Cerebellar nuclear complex (tissue), 1 donor: ENCODE measurements around the gene FDX2.
"Not testable (repeated sequence)": the region's sequence is repeated elsewhere in the genome, so short reads cannot be mapped to it uniquely, and the experiment has no call there.

Experiments used
- DNase-seq, 2 experiments: peaks; one replicate each; lab custom pipeline; 2025; lab: John Stamatoyannopoulos, UW

Gene FDX2

GRCh38 chr19:10284065-10284959 lies 31.5 kb downstream of the FDX2 start:
- DNase-seq, result no peak

DNA sequence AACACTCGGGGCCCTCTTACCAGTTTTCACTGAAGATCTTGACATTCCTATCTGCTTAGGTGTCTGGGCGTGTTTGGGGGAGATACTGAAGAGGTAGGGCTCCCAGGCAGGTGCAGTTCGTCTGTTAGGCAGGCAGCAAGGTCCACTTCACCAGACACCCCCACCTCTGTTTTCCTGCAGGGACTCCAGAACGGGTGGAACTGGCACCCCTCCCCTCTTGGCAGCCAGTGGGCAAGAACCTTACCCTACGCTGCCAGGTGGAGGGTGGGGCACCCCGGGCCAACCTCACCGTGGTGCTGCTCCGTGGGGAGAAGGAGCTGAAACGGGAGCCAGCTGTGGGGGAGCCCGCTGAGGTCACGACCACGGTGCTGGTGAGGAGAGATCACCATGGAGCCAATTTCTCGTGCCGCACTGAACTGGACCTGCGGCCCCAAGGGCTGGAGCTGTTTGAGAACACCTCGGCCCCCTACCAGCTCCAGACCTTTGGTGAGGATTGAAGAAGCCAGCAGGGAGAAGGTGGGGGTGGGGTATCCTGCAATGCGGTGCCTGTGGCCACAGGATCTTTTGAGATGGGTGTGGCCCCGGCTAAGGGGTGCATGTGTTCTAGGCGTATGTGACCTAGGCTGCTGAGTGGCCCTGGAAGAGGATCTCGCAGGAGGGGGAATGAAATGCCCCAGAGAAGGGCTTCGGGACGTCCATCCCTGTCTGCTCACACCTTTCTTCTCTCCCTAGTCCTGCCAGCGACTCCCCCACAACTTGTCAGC lies 32.3 kb downstream of the FDX2 start:
- DNase-seq, result no peak

DNA sequence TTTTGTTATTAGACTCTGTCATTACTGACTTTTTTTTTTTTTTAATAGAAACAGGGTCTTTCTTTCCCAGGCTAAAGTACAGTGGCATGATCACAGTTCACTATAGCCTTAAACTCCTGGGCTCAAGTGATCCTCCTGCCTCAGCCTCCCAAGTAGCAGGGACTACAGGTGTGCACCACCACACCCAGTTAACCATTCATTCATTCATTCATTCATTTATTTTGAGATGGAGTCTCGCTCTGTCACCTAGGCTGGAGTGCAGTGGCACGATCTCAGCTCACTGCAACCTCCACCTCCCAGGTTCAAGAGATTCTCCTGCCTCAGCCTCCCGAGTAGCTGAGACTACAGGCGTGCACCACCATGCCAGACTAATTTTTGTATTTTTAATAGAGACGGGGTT lies 33.8 kb downstream of the FDX2 start:
- DNase-seq, result not testable (repeated sequence)

DNA sequence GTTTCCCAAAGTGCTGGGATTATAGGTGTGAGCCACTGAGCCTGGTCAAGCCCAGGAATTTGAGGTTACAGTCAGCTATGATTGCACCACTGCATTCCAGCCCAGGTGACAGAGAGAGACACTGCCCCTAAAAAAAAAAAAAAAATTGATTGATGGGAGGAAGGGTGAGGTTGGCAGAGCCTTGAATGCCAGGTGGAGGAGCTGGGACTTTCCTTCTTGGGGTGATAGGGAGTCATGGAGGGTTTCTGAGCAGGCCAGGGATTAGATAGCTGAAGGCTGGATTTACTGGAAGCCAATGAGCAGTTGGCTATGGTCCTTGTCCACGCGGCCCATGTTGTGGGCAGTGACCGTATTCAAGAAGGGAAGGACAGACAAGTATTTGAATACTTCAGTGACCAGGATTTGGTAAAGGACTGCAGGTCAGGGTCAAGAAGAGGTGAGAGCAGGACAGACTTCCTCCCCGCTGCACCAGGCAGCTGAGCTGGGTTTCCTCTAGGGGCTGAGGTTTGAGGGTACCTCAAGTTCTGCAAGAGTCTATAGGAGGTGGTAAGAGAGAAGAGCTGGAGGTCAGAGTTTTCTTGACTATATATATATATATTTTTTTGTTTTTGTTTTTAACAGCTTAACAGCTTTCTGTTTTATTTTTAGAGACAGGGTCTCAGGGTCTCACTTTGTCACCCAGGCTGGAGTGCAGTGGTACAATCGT lies 35.9 kb downstream of the FDX2 start:
- DNase-seq, result no peak

DNA sequence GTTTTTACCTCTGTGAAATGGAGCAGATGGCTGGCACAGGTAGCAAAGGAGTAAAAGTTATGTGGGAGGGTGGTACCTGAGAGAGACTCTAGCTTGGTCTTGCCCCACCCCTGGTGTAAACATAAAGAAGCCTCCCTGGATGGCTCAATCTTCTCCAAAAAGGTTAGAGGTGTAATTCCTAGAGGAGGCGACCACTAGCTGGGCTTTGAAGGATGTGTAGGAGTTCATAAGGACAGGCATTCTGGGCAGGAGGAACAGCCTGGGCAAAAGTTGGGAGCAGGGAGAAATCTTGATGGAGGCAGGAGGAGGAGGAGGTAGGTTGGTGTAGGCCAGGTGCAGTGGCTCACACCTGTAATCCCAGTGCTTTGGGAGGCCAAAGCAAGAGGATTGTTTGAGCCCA lies 36.9 kb downstream of the FDX2 start:
- DNase-seq, result no peak

- no peak for DNase-seq
These were observed 37.8 kb downstream of the FDX2 start for GRCh38 chr19:10277795-10278589.

DNA sequence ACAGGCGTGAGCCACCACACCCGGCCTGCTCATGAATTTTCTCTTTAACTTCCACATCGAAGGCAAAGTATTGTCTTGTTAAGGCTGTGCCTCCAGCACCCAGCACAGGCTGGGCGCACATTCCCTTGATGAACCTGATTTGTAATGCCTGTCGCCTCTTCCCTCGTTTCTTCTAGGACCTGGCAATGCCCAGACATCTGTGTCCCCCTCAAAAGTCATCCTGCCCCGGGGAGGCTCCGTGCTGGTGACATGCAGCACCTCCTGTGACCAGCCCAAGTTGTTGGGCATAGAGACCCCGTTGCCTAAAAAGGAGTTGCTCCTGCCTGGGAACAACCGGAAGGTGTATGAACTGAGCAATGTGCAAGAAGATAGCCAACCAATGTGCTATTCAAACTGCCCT lies 41.2 kb downstream of the FDX2 start:
- no peak for DNase-seq

DNA sequence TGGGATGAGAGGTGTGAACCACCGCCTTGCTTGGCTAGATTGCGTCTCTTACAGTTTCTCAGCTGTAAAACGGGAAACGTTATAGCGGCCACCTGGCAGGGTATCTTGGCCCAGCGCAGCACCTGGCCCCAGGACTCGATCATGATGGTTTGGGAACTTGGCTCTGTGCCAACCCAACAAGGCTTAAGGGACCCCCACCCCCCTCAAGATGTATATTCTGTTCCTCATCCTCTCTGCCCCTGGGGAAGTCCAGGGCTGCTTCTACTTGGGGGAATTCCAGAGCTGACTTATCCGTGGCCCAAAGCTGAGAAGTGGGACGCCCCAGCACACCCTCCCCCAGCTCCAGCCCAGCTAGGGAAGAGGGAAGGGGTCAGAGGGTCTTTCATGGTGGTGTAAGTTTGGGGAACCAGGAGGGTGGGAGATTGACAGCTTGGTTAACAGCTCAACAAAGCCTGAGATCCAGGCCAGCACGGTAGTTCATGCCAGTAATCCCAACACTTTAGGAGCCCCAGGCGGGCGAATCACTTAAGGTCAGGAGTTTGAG lies 44.2 kb downstream of the FDX2 start:
- no peak for DNase-seq

DNA sequence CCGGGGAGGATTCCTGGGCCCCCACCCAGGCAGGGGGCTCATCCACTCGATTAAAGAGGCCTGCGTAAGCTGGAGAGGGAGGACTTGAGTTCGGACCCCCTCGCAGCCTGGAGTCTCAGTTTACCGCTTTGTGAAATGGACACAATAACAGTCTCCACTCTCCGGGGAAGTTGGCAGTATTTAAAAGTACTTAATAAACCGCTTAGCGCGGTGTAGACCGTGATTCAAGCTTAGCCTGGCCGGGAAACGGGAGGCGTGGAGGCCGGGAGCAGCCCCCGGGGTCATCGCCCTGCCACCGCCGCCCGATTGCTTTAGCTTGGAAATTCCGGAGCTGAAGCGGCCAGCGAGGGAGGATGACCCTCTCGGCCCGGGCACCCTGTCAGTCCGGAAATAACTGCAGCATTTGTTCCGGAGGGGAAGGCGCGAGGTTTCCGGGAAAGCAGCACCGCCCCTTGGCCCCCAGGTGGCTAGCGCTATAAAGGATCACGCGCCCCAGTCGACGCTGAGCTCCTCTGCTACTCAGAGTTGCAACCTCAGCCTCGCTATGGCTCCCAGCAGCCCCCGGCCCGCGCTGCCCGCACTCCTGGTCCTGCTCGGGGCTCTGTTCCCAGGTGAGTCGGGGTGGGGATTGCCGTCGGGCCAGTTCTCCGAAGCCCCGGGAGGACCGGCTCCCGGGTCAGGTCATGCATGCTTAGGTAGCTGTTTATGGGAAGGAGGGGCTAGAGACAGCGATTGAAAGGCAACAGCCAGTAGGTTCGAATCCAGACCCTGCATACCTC lies 45.0 kb downstream of the FDX2 start, which contains the start of gene ICAM1:
Gene ICAM1, plus strand, starts transcription at position 505 of the 779 bp plus-strand sequence. Its CDS starts 40 bp downstream, at position 545.
- no peak for DNase-seq

- no peak for DNase-seq
These were observed 45.6 kb downstream of the FDX2 start for GRCh38 chr19:10270180-10270615.

- no peak for DNase-seq
These were observed 46.3 kb downstream of the FDX2 start for GRCh38 chr19:10269333-10270179.

GRCh38 chr19:10268071-10268470 lies 47.7 kb downstream of the FDX2 start:
- DNase-seq, result no peak

DNA sequence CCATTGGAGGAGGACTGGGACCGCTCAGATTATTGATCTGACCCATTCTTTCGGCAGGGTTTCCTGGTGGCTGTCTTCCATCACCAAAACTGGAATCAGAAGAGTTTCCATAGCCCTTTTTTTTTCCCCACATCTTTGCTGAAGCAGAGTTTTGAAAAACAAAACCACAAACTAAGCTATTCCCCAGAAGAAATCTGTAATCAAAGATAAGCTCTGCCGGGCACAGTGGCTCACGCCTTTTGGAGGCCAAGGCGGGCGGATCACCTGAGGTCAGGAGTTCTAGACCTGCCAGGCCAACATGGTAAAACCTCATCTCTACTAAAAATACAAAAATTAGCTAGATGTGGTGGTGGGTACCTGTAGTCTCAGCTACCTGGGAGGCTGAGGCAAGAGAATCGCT lies 49.1 kb downstream of the FDX2 start:
- no peak for DNase-seq

DNA sequence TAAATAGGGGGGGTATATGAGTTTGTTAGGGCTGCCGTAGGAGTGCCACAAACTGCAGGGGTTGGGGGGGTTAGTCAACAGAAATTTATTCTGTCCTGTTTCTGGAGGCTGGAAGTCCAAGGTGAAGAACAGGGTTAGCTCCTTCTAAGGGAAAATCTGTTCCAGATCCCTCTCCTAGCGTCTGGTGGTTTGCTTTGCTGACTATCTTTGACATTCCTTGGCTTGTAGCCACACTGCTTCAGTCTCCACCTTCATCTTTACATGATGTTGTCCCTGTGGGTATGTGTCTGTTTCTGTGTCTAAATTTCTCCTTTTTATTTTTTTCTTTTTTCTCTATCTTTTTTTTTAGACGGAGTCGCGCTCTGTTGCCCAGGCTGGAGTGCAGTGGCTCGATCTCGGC lies 53.0 kb downstream of the FDX2 start:
- no peak for DNase-seq

DNA sequence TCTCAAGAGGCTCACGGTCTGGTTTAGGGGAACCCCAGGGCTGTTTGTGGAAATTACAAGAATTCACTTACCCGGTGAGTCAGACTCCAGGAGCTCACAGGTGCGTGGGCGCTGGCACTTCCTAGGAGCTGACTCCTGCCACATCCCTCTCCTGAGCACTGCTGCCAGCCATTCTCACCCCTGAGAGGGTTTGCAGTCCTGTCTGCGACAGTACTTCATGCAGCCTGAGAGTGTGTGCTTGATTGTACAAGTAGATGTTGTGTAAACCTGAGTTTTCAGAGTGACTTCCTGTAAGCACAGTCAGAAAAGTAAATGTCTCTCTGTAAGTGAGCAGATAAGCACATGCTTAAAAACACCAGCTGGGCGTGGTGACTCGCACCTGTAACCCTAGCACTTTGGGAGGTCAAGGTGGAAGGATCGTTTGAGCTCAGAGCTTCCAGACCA lies 55.7 kb downstream of the FDX2 start:
- no peak for DNase-seq
